AG04450 (cell line): ENCODE measurements around the gene THADA. TPM values are rescaled to one million over a fixed set of nuclear protein-coding genes. Genes with fewer than 3 reads are reported as not detected.

Experiments used
- CTCF ChIA-PET: fragments of 300-600, 350-600 bp; formaldehyde crosslinking; extraction: SDS; loops from one replicate; lab custom pipeline; 2022; ENCODE audit warnings: antibody characterized with exemption, inconsistent platforms; lab: Charles Lee
- POLR2A ChIA-PET: fragments of 350-600 bp; formaldehyde crosslinking; extraction: SDS; loops from one replicate; lab custom pipeline; 2021; ENCODE audit warnings: antibody characterized with exemption, inconsistent platforms; lab: Yijun Ruan, JAX
- DNase-seq: peaks from one replicate; pipeline ENCODE4 v3.0.0-alpha.2; 2011; ENCODE audit warnings: low read depth, low spot score
- H3K27ac ChIP-seq: one replicate; pipeline ENCODE4 v1.5.1; 2012; ENCODE audit warnings: low read depth, low read length, control low read depth
- H3K27me3 ChIP-seq: one replicate; pipeline ENCODE4 v1.6.0; 2012; ENCODE audit warnings: low read length; ENCODE audit not compliant: control insufficient read depth, insufficient read depth
- H3K4me3 ChIP-seq: 2 replicates; pipeline ENCODE4 v1.5.1; 2011; ENCODE audit warnings: mild to moderate bottlenecking, low read depth, low read length, control low read depth
- H3K9me3 ChIP-seq: 2 replicates; pipeline ENCODE4 v1.5.1; 2012; ENCODE audit warnings: low read length; ENCODE audit not compliant: control insufficient read depth, insufficient read depth
- polyA plus RNA-seq: library from polyadenylated mRNA; depleted of rRNA; stranded (reverse); fragments of >200 nt; gene quantifications from 2 replicates; pipeline ENCODE4 v1.2.3, GENCODE V29; 2011
- TF ChIP-seq, protein P1 (sequence below): IDR thresholded peaks from 2 replicates; pipeline ENCODE4 v1.5.1; 2011; ENCODE audit warnings: low read depth, low read length, control low read depth, inconsistent platforms

Gene THADA
- polyA plus RNA-seq, 1 experiment = 15.0 TPM

- no peak overlapping the region for H3K4me3 ChIP-seq
- POLR2A ChIA-PET = no interaction called here
- CTCF ChIA-PET = interaction anchor here (0.5 to 2.2 kb wide), 5 partner anchors 61 to 653 kb away, joined by 3 to 24 read pairs (median 3); no protein-coding TSS in a partner anchor
- no peaks in the 10 kb centered on the region for H3K27me3 ChIP-seq
- H3K9me3 ChIP-seq = no peaks in the 10 kb centered on the region
- DNase-seq = no peak
- TF ChIP-seq, protein P1, sequence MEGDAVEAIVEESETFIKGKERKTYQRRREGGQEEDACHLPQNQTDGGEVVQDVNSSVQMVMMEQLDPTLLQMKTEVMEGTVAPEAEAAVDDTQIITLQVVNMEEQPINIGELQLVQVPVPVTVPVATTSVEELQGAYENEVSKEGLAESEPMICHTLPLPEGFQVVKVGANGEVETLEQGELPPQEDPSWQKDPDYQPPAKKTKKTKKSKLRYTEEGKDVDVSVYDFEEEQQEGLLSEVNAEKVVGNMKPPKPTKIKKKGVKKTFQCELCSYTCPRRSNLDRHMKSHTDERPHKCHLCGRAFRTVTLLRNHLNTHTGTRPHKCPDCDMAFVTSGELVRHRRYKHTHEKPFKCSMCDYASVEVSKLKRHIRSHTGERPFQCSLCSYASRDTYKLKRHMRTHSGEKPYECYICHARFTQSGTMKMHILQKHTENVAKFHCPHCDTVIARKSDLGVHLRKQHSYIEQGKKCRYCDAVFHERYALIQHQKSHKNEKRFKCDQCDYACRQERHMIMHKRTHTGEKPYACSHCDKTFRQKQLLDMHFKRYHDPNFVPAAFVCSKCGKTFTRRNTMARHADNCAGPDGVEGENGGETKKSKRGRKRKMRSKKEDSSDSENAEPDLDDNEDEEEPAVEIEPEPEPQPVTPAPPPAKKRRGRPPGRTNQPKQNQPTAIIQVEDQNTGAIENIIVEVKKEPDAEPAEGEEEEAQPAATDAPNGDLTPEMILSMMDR = no peak
- H3K27ac ChIP-seq = no peak overlapping the region
Measured at GRCh38 chr2:43480874-43481273, 115.0 kb downstream of the THADA start.

DNA sequence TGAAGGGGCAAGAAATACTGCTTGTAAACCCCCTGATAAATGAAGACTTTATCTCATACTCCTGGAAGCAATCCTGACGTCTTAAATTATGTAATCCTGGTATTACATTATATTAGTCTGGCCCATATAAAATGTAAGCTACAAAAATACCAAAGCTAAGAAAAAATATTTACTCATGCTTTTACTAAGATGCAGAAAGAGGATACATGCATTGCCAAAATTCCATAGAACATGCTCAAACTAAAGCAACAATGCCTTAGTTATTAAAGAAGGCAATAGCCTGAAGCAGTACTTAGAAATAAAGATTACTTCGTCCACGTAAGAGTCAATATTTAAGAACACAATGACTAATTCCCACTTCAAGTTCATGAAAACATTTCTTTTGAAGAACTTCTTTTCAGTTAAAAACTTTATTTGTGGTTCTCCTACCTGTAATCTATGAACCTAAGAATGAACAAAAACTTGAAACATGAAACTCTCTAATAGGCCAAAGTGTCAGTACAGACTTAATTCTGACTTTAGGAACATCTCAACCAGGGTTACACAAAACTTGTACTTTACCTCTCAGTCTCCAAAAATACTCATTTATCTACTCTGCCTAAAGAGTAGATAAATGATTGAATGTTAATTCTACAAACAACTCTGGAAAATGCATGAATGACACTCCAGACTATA lies 117.3 kb downstream of the THADA start:
- CTCF ChIA-PET = interaction anchor here (1.0 to 2.9 kb wide), 3 partner anchors 250 to 503 kb away, joined by 3 to 19 read pairs (median 5); no protein-coding TSS in a partner anchor

GRCh38 chr2:43475922-43476321 lies 119.9 kb downstream of the THADA start:
- Histone ChIP-seq H3K27me3 (no peaks in the 10 kb centered on the region), H3K9me3 (no peaks in the 10 kb centered on the region), H3K27ac (no peak overlapping the region), H3K4me3 (no peak overlapping the region)
- TF ChIP-seq, protein P1 = no peak
- no peak for DNase-seq
- CTCF ChIA-PET = interaction anchor here (0.6 to 4.2 kb wide), 3 partner anchors 9 to 247 kb away, joined by 3 to 19 read pairs (median 5); no protein-coding TSS in a partner anchor
- POLR2A ChIA-PET = no interaction called here

More for the DNA sequence above, 117.3 kb downstream of the THADA start:
- DNase-seq = no peak
- no peak overlapping the region for H3K4me3 ChIP-seq
- H3K9me3 ChIP-seq = no peaks in the 10 kb centered on the region
- no peaks in the 10 kb centered on the region for H3K27me3 ChIP-seq
- TF ChIP-seq, protein P1 = no peak
- H3K27ac ChIP-seq = no peak overlapping the region
- POLR2A ChIA-PET = interaction anchor here (0.5 to 0.6 kb wide), 2 partner anchors 11 to 168 kb away, joined by 3 to 4 read pairs; no protein-coding TSS in a partner anchor

GRCh38 chr2:43475137-43475846 lies 120.5 kb downstream of the THADA start:
- H3K27ac ChIP-seq = no peak overlapping the region
- no peaks in the 10 kb centered on the region for H3K9me3 ChIP-seq
- POLR2A ChIA-PET = no interaction called here
- DNase-seq = no peak
- H3K27me3 ChIP-seq = no peaks in the 10 kb centered on the region
- CTCF ChIA-PET = interaction anchor here (0.6 to 4.2 kb wide), 3 partner anchors 9 to 699 kb away, joined by 4 to 19 read pairs (median 5); no protein-coding TSS in a partner anchor
- TF ChIP-seq, protein P1 = no peak
- H3K4me3 ChIP-seq = no peak overlapping the region
